Gastroesophageal sphincter (tissue), 3 donors: Measurements from ENCODE around the gene TSPAN10.

Experiments
- CTCF ChIP-seq, 4 experiments: fragments of 200-600 bp in 2 of 4; fragments of 450-650 bp in 2 of 4; sonication (generic) in 1 of 4; IDR thresholded peaks; one replicate each; pipeline ENCODE4 v1.5.1; 2017 to 2019; ENCODE audit warnings: antibody characterized with exemption in 4 of 4, mild to moderate bottlenecking in 2 of 4, moderate library complexity in 2 of 4
- POLR2A ChIP-seq, 2 donors: fragments of 450-650 bp; IDR thresholded peaks; one replicate each; pipeline ENCODE4 v1.6.1; 2017; ENCODE audit warnings: antibody characterized with exemption in 2 of 2, mild to moderate bottlenecking in 2 of 2, moderate library complexity in 1 of 2

GRCh38 chr17:81672954-81673353 lies 36.0 kb downstream of the TSPAN10 start:
- TF ChIP-seq CTCF (IDR thresholded peaks at IDR 0.05) (no peak), POLR2A (IDR thresholded peaks at IDR 0.05) (no peak)
